ENCODE results near the gene RASA3. TPM values are rescaled to one million over a fixed set of nuclear protein-coding genes. Genes with fewer than 3 reads are reported as not detected.

The RASA3 gene
- total RNA-seq, 1 donor = 36.1 TPM

DNA sequence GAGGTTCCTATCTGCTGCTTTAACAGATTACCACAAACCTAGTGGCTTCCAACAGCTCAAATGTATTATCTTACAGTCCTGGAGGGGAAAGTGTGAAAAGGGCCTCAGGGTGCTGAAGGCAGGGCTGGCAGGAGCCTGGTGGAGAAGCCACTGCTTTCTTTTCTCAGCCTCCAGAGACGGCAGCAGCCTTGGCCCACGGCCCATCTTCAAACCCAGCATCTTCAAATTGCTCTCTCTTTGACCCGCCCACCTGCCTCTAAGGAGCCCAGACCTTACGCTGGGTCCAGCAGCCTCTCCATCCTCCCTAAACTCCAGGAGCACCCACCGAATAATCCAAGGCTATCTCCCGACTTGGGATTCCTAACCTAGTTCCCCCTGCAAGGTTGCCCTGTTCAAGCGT lies 194.2 kb downstream of the RASA3 start:
- TF ChIP-seq, protein P1, sequence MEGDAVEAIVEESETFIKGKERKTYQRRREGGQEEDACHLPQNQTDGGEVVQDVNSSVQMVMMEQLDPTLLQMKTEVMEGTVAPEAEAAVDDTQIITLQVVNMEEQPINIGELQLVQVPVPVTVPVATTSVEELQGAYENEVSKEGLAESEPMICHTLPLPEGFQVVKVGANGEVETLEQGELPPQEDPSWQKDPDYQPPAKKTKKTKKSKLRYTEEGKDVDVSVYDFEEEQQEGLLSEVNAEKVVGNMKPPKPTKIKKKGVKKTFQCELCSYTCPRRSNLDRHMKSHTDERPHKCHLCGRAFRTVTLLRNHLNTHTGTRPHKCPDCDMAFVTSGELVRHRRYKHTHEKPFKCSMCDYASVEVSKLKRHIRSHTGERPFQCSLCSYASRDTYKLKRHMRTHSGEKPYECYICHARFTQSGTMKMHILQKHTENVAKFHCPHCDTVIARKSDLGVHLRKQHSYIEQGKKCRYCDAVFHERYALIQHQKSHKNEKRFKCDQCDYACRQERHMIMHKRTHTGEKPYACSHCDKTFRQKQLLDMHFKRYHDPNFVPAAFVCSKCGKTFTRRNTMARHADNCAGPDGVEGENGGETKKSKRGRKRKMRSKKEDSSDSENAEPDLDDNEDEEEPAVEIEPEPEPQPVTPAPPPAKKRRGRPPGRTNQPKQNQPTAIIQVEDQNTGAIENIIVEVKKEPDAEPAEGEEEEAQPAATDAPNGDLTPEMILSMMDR (IDR thresholded peaks at IDR 0.05; ENCODE audit: insufficient read depth, low read length) = no peak
- no peak for DNase-seq (ENCODE audit: low read depth)
- no peak overlapping the region for H3K4me3 ChIP-seq (ENCODE audit: low read depth, low read length)

DNA sequence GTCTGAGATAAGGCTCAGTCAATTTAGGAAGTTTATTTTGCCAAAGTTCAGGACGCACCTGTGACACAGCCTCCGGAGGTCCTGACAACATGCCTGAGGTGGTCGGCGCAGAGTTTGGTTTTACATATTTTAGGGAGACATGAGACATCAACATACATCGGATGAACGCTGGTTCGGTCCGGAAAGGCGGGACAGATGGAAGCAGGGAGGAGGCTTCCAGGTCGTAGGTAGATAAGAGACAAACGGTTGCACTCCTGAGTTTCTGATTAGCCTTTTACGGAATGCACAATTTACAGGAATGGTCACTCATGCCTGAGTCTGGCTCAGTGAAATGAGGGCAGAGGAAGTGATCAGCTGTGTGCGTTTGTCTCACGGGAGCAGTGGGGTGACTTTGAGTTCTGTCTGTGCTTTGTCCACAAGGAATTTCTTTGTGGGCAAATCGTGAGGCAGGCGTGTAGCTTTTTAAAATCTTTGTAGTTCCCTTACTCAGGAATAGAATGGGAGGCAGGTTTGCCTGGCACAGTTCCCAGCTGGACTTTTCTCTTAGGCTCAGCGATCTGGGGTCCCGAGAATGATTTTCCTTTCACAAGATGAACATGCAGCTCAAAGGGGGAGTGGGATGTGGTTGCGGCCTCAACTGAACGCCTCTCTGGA lies 194.8 kb downstream of the RASA3 start:
- no peak for DNase-seq (ENCODE audit: low read depth)
- no peak overlapping the region for H3K4me3 ChIP-seq (ENCODE audit: low read depth, low read length)
- TF ChIP-seq, protein P1 (IDR thresholded peaks at IDR 0.05; ENCODE audit: insufficient read depth, low read length) = no peak

DNA sequence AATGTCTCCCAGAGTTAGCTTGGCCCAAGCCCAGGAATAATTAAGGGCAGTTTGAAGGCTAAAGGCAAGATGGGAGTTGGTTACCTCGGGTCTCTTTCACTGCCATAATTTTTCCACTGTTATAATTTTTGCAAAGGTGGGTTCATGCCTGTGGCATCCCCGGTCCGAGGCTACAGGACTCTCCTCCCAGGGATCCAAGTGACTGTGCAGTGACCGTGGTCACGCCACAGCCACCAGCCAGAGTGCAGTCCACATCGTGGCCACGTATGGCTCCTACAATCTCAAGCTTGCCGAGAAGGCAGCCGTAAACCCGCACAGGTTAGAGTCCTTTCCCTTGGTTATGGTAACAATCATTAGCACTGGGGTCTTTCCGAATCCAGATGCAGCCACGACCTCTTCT lies 195.3 kb downstream of the RASA3 start:
- DNase-seq (ENCODE audit: low read depth) = no peak
- TF ChIP-seq, protein P1 (IDR thresholded peaks at IDR 0.05; ENCODE audit: insufficient read depth, low read length) = no peak
- no peak overlapping the region for H3K4me3 ChIP-seq (ENCODE audit: low read depth, low read length)

DNA sequence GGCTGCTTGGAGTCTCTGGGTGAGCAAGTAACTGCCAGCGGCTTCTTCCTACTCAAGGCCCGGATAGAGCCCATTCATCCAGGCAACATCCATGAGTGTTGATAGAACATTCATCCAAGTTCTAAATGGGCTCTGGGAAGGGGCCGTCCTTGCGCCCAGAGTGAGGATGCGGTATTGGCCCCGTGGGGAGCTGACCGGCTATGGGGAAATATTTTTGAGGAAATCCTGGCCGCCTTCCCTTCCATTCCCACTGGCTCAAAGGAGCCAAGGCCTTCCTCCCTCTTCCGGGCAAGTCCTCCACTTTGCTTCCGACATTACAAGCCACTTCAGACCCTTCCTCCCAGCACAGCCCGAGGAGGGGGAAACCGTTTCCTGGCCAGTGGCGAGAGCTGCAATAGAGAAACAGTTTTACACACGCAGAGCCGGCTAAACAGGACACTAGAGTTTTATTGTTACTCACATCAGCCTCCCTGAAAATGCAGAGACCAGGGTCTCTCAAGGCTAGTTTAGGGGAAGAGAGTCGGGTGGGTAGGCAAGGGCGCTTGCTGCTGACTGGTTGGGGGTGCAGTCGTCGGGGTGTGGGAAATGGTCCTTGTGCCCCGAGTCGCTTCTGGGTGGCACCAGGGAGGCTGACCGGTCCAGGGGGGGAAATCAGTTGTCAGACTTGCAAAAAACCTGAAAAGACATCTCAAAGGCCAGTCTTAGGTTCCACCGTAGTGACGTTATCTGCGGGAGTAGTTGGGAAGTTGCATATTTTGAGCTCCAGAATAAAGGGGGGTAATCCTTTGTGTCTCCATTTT lies 196.1 kb downstream of the RASA3 start:
- TF ChIP-seq, protein P1 (IDR thresholded peaks at IDR 0.05; ENCODE audit: insufficient read depth, low read length) = no peak
- no peak for DNase-seq (ENCODE audit: low read depth)
- no peak overlapping the region for H3K4me3 ChIP-seq (ENCODE audit: low read depth, low read length)

DNA sequence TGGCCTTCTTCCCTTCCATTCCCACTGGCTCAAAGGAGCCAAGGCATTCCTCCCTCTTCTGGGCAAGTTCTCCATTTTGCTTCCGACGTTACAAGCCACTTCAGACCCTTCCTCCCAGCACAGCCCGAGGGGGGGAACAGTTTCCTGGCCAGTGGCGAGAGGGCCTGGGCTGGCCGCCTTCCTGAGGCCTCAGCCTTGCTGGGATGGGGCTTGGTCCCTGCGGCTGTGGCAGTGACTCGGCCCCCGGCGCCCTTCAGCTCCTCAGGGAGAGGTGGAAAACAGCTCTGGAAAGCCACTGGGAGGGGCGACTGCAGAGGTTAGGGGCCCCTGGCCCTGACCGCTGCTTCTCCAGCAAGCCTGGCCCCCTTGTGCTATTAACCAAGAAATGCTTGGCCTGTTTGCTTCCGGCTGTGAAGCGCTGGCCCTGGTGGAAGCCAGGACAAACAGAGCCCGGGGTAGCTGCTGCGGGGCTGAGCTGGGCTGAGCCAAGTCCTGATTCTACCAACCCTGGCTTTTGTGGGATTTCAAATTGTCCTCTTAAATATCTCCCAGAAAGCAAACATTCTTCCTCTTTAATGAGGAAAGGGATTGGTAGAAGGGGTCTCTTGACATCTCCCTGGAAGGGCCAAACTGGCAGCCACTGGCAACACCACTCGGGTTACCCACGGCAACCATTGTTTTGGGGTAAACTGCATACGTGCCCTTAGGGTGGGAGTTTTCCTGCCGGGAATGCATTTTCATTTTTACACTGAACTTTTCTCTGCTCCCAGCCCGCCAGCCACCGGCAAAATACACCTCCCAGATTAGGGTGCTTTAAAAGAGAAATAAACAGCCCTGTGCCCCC lies 197.2 kb downstream of the RASA3 start:
- TF ChIP-seq, protein P1 (IDR thresholded peaks at IDR 0.05; ENCODE audit: insufficient read depth, low read length) = no peak
- peak; percentile 16 for DNase-seq (ENCODE audit: low read depth)

DNA sequence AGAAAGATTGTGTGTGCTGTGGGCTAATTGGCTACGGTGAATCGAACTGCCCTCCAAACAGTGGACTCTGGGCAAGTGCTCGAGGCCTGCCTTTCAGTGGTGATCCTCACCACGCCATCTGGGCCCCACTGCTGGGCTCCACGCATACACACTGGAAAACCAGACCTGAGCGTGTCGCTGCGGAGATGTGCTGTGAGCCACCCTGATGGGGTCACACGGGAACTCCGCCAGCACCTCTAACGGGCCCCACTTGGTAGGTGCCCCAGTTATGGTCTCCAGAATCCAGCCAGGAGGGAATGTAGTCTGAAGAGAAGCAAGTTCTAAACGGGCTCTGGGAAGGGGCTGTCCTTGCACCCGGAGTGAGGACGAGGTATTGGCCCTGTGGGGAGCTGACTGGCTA lies 197.8 kb downstream of the RASA3 start:
- H3K4me3 ChIP-seq (ENCODE audit: low read depth, low read length) = no peak overlapping the region
- no peak for DNase-seq (ENCODE audit: low read depth)
- TF ChIP-seq, protein P1 (IDR thresholded peaks at IDR 0.05; ENCODE audit: insufficient read depth, low read length) = no peak

More for the DNA sequence above, 197.2 kb downstream of the RASA3 start:
- no peak overlapping the region for H3K4me3 ChIP-seq (ENCODE audit: low read depth, low read length)

Data from fibroblast of the aortic adventitia (primary cell).